A673 (cell line): ENCODE results near the gene GOLGA1. TPM values are rescaled to one million over a fixed set of nuclear protein-coding genes. Genes with fewer than 3 reads are reported as not detected.
"Not testable (repeated sequence)": the region's sequence is repeated elsewhere in the genome, so short reads cannot be mapped to it uniquely, and the experiment has no call there.

Experiments
- BruUV-seq: library from RNA; stranded (reverse); fragments of 400-500 nt; replicated peaks from 2 replicates; lab custom pipeline; 2021; lab: Mats Ljungman, UMichigan
- CTCF ChIA-PET: fragments of 300-600 bp; sonication (Branson Sonifier 250); formaldehyde crosslinking; loops from one replicate; lab custom pipeline; 2022; ENCODE audit warnings: antibody characterized with exemption; lab: Charles Lee
- POLR2A ChIA-PET: fragments of 300-600 bp; sonication (Branson Sonifier 250); formaldehyde crosslinking; loops from one replicate; lab custom pipeline; 2022; ENCODE audit warnings: antibody characterized with exemption; ENCODE audit not compliant: low non-redundant PET; lab: Charles Lee
- DNase-seq: peaks from one replicate; pipeline ENCODE4 v3.0.0-alpha.2; 2015; ENCODE audit warnings: low spot score
- H3K27ac ChIP-seq: fragments of 200-600 bp; sonication (generic); 2 replicates; pipeline ENCODE4 v1.5.1; 2016; ENCODE audit warnings: mixed run types, low read depth, mild to moderate bottlenecking, mixed read lengths, antibody characterized with exemption, low read length; ENCODE audit not compliant: poor library complexity, severe bottlenecking
- H3K27me3 ChIP-seq: fragments of 200-600 bp; sonication (generic); replicated peaks from 2 replicates; pipeline ENCODE4 v1.6.1; 2017; ENCODE audit warnings: mixed run types, low read depth, mild to moderate bottlenecking, mixed read lengths, antibody characterized with exemption, low read length; ENCODE audit not compliant: insufficient read depth, poor library complexity
- H3K36me3 ChIP-seq: fragments of 200-600 bp; sonication (generic); 2 replicates; pipeline ENCODE4 v1.6.1; 2016; ENCODE audit warnings: mixed run types, mild to moderate bottlenecking, mixed read lengths, antibody characterized with exemption, low read length; ENCODE audit not compliant: insufficient read depth, poor library complexity, severe bottlenecking
- H3K4me1 ChIP-seq: fragments of 200-600 bp; sonication (generic); 2 replicates; pipeline ENCODE4 v1.6.1; 2017; ENCODE audit warnings: mixed run types, mild to moderate bottlenecking, mixed read lengths, antibody characterized with exemption, low read length; ENCODE audit not compliant: insufficient read depth, poor library complexity, severe bottlenecking
- H3K4me3 ChIP-seq: fragments of 200-600 bp; sonication (generic); 2 replicates; pipeline ENCODE4 v1.5.1; 2016; ENCODE audit warnings: low read depth, mixed run types, mild to moderate bottlenecking, mixed read lengths, low read length; ENCODE audit not compliant: poor library complexity, severe bottlenecking
- H3K9me3 ChIP-seq: fragments of 200-600 bp; sonication (generic); 2 replicates; pipeline ENCODE4 v1.6.1; 2016; ENCODE audit warnings: mixed run types, low read depth, mild to moderate bottlenecking, mixed read lengths, antibody characterized with exemption, low read length; ENCODE audit not compliant: poor library complexity, severe bottlenecking
- CTCF ChIP-seq: fragments of 300-800, 200-600 bp; sonication (generic); conservative IDR thresholded peaks from 2 replicates; pipeline ENCODE4 v1.5.1; 2017; ENCODE audit warnings: low read depth, mild to moderate bottlenecking, antibody characterized with exemption, low read length, moderate library complexity, mixed read lengths
- EZH2 ChIP-seq: fragments of 200-600 bp; sonication (generic); IDR thresholded peaks from 2 replicates; pipeline ENCODE4 v1.6.1; 2017; ENCODE audit warnings: borderline replicate concordance, low read depth, mild to moderate bottlenecking, mixed read lengths, antibody characterized with exemption, low read length; ENCODE audit not compliant: poor library complexity, severe bottlenecking
- intact Hi-C: fragments of 100-400 bp; cut with micrococcal nuclease; formaldehyde crosslinking; loops from one replicate; pipeline ENCODE4 v1.10.0; 2022; ENCODE audit not compliant: unreplicated experiment
- total RNA-seq: library from RNA; stranded (reverse); gene quantifications from 2 replicates; pipeline ENCODE4 v1.2.3, GENCODE V29; 2021

The GOLGA1 gene
- total RNA-seq, 1 experiment from 2014 or later = 21.7 TPM

GRCh38 chr9:124964056-124964455, 23.2 kb upstream of the GOLGA1 start:
- TF ChIP-seq CTCF (no peak), EZH2 (no peak)
- POLR2A ChIA-PET = no interaction called here

GRCh38 chr9:124960409-124960752, 19.5 kb upstream of the GOLGA1 start:
- H3K27me3 ChIP-seq = no peaks in the 10 kb centered on the region
- POLR2A ChIA-PET = interaction anchor here (0.6 kb wide), 2 partner anchors 22 to 448 kb away, joined by 4 to 6 read pairs; no protein-coding TSS in a partner anchor
- H3K4me1 ChIP-seq = no peaks in the 10 kb centered on the region
- no peak for DNase-seq
- CTCF ChIA-PET = no interaction called here
- no peaks in the 10 kb centered on the region for H3K9me3 ChIP-seq
- no peaks in the 10 kb centered on the region for H3K36me3 ChIP-seq
- TF ChIP-seq CTCF = no peak
- TF ChIP-seq EZH2 = no peak
- no TSS peak for BruUV-seq
- H3K27ac ChIP-seq = no peak overlapping the region
- intact Hi-C loops = no loop called here
- H3K4me3 ChIP-seq = no peak overlapping the region

More at GRCh38 chr9:124964056-124964455, 23.2 kb upstream of the GOLGA1 start:
- no peaks in the 10 kb centered on the region for H3K27me3 ChIP-seq
- intact Hi-C loops = no loop called here
- no peak overlapping the region for H3K4me3 ChIP-seq
- H3K4me1 ChIP-seq = no peaks in the 10 kb centered on the region
- H3K9me3 ChIP-seq = no peaks in the 10 kb centered on the region
- H3K27ac ChIP-seq = no peak overlapping the region
- no peaks in the 10 kb centered on the region for H3K36me3 ChIP-seq
- DNase-seq = no peak
- CTCF ChIA-PET = no interaction called here
- BruUV-seq = no TSS peak

- H3K4me1 ChIP-seq, H3K27ac ChIP-seq, BruUV-seq, H3K36me3 ChIP-seq, H3K27me3 ChIP-seq, H3K4me3 ChIP-seq, DNase-seq, intact Hi-C loops, CTCF ChIA-PET, H3K9me3 ChIP-seq, POLR2A ChIA-PET: not testable (repeated sequence)
These were observed 19.0 kb upstream of the GOLGA1 start for GRCh38 chr9:124959671-124960408.

- TF ChIP-seq EZH2 (no peak), CTCF (no peak)
- ChIA-PET POLR2A (no interaction called here), CTCF (no interaction called here)
- H3K4me3 ChIP-seq = no peak overlapping the region
- intact Hi-C loops = no loop called here
- H3K9me3 ChIP-seq = no peaks in the 10 kb centered on the region
- H3K36me3 ChIP-seq = no peaks in the 10 kb centered on the region
- no peak overlapping the region for H3K27ac ChIP-seq
- no peak for DNase-seq
- no peaks in the 10 kb centered on the region for H3K4me1 ChIP-seq
- no TSS peak for BruUV-seq
- H3K27me3 ChIP-seq = no peaks in the 10 kb centered on the region
These were observed 13.4 kb upstream of the GOLGA1 start for GRCh38 chr9:124954255-124954654.
